LHCN-M2 (cell line): ENCODE results near the gene TXNIP. TPM values are rescaled to one million over a fixed set of nuclear protein-coding genes. Genes with fewer than 3 reads are reported as not detected.

ENCODE experiments used
- DNase-seq: peaks from one replicate; pipeline ENCODE4 v3.0.0-alpha.2; 2012; ENCODE audit warnings: low read depth
- total RNA-seq: library from RNA; depleted of rRNA; stranded (reverse); fragments of >200 nt; gene quantifications from 2 replicates; pipeline ENCODE4 v1.2.3, GENCODE V29; 2014

Gene TXNIP
- total RNA-seq, 1 experiment from 2014 or later: 114 TPM

GRCh38 chr1:145985502-145986439, 10.6 kb downstream of the TXNIP start:
- DNase-seq: peak; percentile 94

- DNase-seq: no peak
Measured at GRCh38 chr1:145985129-145985501, 11.3 kb downstream of the TXNIP start.

- peak; percentile 44 for DNase-seq
Measured at GRCh38 chr1:145983960-145984830, 12.2 kb downstream of the TXNIP start.

DNA sequence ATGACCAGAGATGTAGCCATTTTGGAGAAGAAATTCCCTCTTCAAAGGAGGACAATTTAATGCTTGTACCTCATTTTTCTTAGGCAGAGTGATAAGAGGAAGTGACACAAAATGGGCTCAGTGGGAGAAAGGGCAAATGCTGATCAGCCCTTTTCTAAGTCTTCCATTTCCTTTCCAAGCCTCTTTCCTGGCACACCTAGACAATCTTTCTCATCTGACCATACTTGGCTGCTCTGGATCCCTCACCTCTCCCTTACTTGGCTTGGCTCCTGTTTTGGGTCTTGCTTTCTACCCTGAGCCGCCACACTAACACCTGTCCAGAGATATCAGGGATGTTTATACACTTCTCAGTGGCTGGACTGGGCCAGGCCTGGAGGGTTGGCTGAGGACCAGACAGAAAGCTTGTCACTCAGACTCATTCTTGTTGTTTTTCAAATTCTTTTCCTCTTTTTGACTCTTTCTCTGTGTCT, 13.1 kb downstream of the TXNIP start:
- peak; percentile 92 for DNase-seq

- no peak for DNase-seq
Measured at GRCh38 chr1:145982010-145982723, 14.2 kb downstream of the TXNIP start.

- no peak for DNase-seq
Measured at GRCh38 chr1:145980457-145980994, 15.9 kb downstream of the TXNIP start.

DNA sequence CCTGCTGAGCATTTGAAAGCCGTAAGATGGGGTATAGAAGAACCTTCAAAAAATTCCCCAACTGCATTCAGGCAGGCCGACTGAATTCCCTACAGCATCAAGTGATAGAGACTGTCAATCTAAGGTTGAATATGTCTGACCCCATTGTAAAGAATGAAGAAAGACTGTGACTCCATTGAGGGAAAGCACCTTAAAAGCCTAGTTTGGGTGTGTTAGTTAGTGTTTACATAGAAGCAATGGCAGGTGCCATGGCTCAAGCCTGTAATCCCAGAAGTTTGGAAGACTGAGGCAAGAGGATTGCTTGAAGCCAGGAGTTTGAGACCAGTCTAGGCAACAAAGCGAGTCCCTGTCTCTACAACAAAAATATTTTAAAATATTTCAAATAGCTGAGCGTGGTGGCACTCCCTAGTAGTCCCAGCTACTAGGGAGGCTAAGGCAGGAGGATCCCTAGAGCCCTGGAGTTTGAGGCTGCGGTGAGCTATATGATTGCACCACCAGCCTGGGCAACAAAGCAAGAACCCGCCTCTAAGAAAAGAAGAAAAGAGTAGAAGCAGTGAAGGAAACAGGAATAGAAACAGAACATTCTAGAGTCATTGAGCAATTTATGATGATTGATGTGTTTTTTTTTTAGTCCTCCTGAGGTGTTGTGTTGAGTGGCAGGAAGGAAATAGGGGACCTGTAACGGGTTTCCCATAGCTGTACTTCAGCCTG, 16.5 kb downstream of the TXNIP start:
- peak; percentile 55 for DNase-seq

DNA sequence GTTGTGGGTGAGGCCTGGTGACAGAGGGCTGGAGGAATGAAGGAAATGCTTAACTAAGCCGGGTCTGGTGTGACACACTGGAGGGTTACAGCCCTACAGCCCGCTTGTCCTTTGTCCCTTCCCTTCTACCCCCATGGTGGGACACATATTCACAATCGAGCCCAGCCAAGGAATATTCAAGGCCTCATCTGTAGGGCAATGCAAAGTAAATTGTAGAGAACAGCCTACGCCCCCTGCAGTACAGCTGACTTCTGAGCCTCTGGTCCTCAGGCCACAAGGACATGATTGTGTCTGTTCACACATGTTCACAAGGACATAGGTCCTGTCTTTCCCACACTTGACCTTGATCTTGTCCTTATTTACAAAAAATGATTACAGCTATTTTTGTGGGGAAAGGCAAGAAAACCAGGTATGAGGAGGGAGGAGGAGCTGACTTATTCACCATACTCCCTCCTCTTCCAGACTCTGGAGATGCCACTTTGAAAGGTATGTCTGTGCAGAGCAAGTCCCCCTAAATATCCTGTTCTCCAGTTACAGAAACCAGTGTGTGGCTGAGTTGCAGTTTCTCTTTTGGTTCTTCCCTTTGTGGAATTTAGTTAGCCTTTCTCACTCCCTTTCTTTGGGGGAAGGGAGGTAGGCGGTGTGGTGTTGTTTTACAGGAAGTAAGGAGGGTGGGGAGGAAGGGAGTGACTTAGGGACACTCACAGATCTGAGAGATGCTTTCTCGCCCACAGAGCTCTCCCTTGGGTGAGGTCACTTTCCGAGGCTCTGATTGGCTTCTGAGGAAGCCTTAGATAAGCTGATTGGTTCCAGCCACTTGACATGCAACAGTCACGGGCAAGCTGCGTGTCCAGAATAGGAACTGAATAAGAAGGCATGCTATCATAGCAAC, 17.3 kb downstream of the TXNIP start:
- DNase-seq: peak; percentile 100

GRCh38 chr1:145978471-145978853, 17.9 kb downstream of the TXNIP start:
- DNase-seq: no peak

DNA sequence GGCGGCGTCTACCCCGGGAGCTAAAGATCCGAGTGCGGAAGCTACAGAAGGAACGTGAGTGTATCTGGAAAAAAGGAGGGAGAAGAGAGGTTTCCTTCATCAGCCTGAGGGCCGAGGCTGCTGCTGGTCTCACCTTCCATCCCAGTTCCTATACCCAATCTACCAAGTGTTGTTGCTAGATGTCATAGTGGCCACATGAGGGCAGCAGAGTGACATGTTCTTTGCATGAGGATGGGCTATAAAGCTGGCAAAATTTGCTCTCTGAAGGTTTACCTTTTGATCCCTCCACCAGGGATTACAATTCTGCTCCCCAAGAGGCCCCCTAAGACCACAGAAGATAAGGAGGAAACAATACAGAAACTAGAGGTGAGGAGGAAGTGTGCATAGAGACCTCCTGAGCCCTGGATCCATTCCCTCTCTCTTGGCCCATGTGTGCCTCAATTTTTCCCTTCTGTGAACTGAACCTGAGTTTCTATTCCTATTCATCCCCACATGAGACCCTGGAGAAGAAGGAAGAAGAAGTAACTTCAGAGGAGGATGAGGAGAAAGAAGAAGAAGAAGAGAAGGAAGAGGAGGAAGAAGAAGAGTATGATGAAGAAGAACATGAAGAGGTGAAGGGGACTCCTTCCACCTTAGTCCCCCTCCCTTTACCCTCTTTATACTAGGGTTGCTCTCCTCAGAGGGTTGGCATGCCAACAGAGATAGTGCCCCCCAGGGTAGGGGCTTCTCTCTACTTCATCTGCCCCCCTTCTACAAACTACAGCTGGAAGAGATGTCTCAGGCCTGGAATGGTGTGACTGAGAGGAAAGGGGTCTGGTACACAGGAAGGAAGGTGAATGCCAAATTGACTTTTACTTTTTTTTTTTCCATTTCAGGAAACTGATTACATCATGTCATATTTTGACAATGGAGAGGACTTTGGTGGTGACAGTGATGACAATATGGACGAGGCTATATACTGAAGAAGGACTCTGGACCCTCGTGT, 18.6 kb downstream of the TXNIP start:
- DNase-seq: peak; percentile 81

GRCh38 chr1:145977016-145977415, 19.4 kb downstream of the TXNIP start:
- no peak for DNase-seq

GRCh38 chr1:145975216-145975615, 21.2 kb downstream of the TXNIP start:
- peak; percentile 50 for DNase-seq

DNA sequence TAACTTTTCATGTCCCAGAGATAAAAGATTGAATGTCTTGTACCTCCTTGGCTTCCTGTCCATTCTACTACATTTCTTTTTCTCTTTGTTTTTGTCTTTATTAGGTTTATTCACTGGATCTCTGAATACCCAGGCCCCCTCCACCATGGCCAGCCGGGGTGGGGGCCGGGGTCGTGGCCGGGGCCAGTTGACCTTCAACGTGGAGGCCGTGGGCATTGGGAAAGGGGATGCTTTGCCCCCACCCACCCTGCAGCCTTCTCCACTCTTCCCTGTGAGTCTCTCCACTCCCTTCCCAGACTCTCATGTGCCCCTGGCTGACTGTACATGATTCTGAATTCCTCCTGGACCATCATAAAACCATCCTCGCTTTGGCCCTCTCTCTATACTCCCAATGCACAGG, 21.7 kb downstream of the TXNIP start:
- no peak for DNase-seq

GRCh38 chr1:145972580-145972979, 23.8 kb downstream of the TXNIP start:
- no peak for DNase-seq

DNA sequence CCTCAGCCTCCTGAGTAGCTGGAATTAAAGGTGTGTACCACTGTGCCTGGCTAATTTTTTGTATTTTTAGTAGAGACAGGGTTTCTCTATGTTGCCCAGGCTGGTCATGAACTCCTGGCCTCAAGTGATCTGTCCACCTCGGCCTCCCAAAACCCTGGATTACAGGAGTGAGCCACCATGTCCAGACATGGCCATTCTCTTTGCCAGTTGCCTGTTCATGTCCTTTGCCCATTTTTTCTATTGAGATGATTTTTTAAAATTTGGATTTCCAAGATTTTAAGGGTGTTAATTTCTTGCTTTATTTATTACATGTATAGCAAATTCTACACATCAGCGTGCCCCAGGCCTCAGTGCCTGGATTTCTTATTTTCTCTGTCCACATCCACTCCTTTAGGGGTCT, 29.1 kb downstream of the TXNIP start:
- DNase-seq: no peak

GRCh38 chr1:145965119-145965744, 31.1 kb downstream of the TXNIP start:
- no peak for DNase-seq

DNA sequence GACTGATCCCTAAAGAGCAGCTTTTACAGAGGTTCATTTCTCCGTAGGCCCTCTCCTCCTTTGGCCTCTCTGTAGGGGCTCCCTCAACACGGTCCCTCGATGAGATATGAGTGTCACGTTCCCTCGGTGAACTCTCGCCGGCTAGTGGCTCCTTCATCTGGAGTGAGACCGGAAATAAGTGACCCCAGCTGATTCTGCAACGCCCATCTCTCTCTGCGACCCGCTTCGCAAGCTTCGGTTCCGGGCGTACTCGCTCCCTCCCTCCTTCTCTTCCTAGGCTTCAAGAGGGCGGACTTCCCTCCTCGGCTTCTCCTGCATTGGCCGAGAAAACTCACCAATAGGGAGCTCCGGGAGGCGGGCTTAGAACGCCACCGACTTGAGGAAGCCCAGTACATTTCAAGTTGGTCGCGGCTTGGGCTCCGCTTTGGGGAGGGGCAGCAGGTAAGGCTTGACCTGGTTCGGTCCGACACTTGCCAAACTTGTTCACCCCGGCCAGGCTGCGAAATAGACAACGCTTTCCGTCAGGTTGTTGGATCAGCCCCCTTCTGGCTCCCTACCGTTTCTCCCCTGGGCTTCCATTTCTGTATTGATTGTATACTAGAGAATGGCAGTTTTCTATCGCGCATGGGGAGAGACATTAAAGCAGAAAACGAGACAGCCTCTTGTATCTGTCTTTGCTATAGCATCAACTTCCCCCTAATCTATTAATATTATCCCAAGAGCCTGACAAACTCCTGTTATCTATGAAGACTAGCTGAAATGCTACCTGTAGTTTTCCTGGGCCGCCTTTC, 31.9 kb downstream of the TXNIP start, which contains the start of the genes ANKRD34A and POLR3GL:
TSS of gene ANKRD34A (minus strand) at position 248 of the 791 bp plus-strand sequence. CDS start 2,816 bp downstream, outside the sequence.
TSS of gene POLR3GL (plus strand) at position 363 of the 791 bp plus-strand sequence. CDS start 10,176 bp downstream, outside the sequence.
- peak; percentile 94 for DNase-seq
